Heart right ventricle (tissue), 16 donors: ENCODE measurements around the gene GARRE1. TPM values are rescaled to one million over a fixed set of nuclear protein-coding genes. Genes with fewer than 3 reads are reported as not detected.
"Not testable (repeated sequence)": the region's sequence is repeated elsewhere in the genome, so short reads cannot be mapped to it uniquely, and the experiment has no call there.

Experiments
- ATAC-seq, 8 donors: fragments of 200-7000 bp; cut with Tn5 transposase; one replicate each; pipeline ENCODE4 v1.9.1; 2020; ENCODE audit warnings: mild to moderate bottlenecking in 8 of 8, moderate library complexity in 8 of 8, moderate number of reproducible peaks in 1 of 8
- DNase-seq, 2 donors: peaks; one replicate each; pipeline ENCODE4 v3.0.0-alpha.2; 2020
- H3K27ac ChIP-seq, 10 donors: fragments of 200-600 bp; sonication (generic) in 2 of 10; one replicate each; pipeline versions ENCODE4 v1.5.0 to v1.8.0; 2020 to 2022; ENCODE audit warnings: mild to moderate bottlenecking in 3 of 10
- H3K27me3 ChIP-seq, 7 donors: fragments of 200-600 bp; one replicate each; pipeline ENCODE4 v1.8.0; 2021 to 2022; ENCODE audit warnings: mild to moderate bottlenecking in 2 of 7
- H3K36me3 ChIP-seq, 9 donors: fragments of 200-600 bp; sonication (generic) in 1 of 9; one replicate each; pipeline versions ENCODE4 v1.5.0 to v1.8.0; 2020 to 2022; ENCODE audit warnings: mild to moderate bottlenecking in 2 of 9
- H3K4me1 ChIP-seq, 9 donors: fragments of 200-600 bp; sonication (generic) in 1 of 9; one replicate each; pipeline versions ENCODE4 v1.5.0 to v1.8.0; 2020 to 2022; ENCODE audit warnings: mild to moderate bottlenecking in 4 of 9
- H3K4me3 ChIP-seq, 10 donors: fragments of 200-600 bp; sonication (generic) in 2 of 10; one replicate each; pipeline versions ENCODE4 v1.5.0 to v1.8.0; 2020 to 2022; ENCODE audit warnings: mild to moderate bottlenecking in 7 of 10, moderate library complexity in 2 of 10
- H3K9me3 ChIP-seq, 11 donors: fragments of 200-600 bp in 10 of 11; sonication (generic) in 2 of 11; one replicate each; pipeline versions ENCODE4 v1.5.0 to v1.8.0; 2013 to 2022; ENCODE audit warnings: mild to moderate bottlenecking in 2 of 11, control low read depth in 1 of 11, moderate library complexity in 1 of 11
- WGBS, 2 donors: extraction: QIAGEN DNeasy Blood & Tissue Kit; methylation state at CpG; one replicate each; pipeline ENCODE4 v1.1.7; 2013; ENCODE audit warnings: inconsistent platforms in 1 of 2; 5-methylcytosine and 5-hydroxymethylcytosine counted together
- intact Hi-C, 10 donors: fragments of 100-400 bp; cut with DNase I; formaldehyde crosslinking; loops; one replicate each; pipeline versions ENCODE4 v1.11.1 to v1.14.2; 2022
- polyA plus RNA-seq, 2 donors: library from polyadenylated mRNA; stranded (reverse); fragments of 200-250 nt; gene quantifications; one replicate each; pipeline ENCODE4 v1.2.3, GENCODE V29; 2013
- total RNA-seq, 10 donors: library from RNA; stranded (reverse); fragmentation: NEBNext Ultra II Directional in 3 of 10; extraction: Animal tissue kit (Norgen Biotek cat#: 25700) in 3 of 10; gene quantifications; one replicate each; pipeline versions ENCODE4 v1.2.1 to v1.2.4, GENCODE V29; 2021 to 2023
- TF ChIP-seq, protein P1 (sequence below), 9 donors: fragments of 200-600 bp; sonication (generic) in 2 of 9; IDR thresholded peaks; one replicate each; pipeline versions ENCODE4 v1.5.0 to v1.8.0; 2021 to 2022; ENCODE audit warnings: antibody characterized with exemption in 9 of 9, mild to moderate bottlenecking in 5 of 9, moderate library complexity in 1 of 9
- donor health status: Arrhythmogenic right ventricular cardiomyopathy.
- donor health status: ischemic (EF 13 %, LVEDD 7.1; RV severe dilation, severe dysfunction).
- donor health status: healthy with polysubstance abuse.
- donor health status: DM: no; HTN: yes; CAD: no.
- donor health status: DM: no; HTN: no; CAD: no.
- donor health status: ischemic (EF 25% LVEDD 6.9; RV normal size, moderate dysfunction).
- donor health status: ischemic (EF 25% LVEDD 5.7; RV mildly dilated, moderate dysfunction).
- donor health status: healthy.
- donor health status: DM: yes; HTN: yes; CAD: no.
- donor health status: Ischemic cardiomyopathy.
- donor health status: ischemic (EF 35%, LVEDD 5.7; RV mildly dilated, moderate dysfunction).
- donor health status: nonischemic (EF 11% LVEDD 7.7; RV severe dilation, severe dysfunction).
- donor health status: DM: yes; HTN: yes; CAD: no.
- donor health status: PGD.
- donor health status: ischemic (EF 29% LVEDD 5.4; RV normal size, mild dysfunction).
- donor health status: nonischemic (EF 23%, LVEDD 6.1; RV moderate dilation, normal function).

Gene GARRE1
- total and polyA plus RNA-seq, 12 donors = 7.1 to 28.9 (median 23.0) TPM

GRCh38 chr19:34244611-34245299 lies 9.6 kb upstream of the GARRE1 start:
- H3K4me1 ChIP-seq = peaks cover 0 to 18% (median 5%) of the 10 kb centered on the region in 9 donors
- no peak overlapping the region for H3K4me3 ChIP-seq
- no peaks in the 10 kb centered on the region for H3K27me3 ChIP-seq
- H3K9me3 ChIP-seq = no peaks in the 10 kb centered on the region
- 79 to 81% methylated on average over 13 of the region's 13 CpGs for WGBS, 2 donors
- intact Hi-C loops = loop anchor here in 1 of 10 donors (10.0 kb wide), 1 partner anchor 90 kb away; no protein-coding TSS in a partner anchor
- ATAC-seq (peak in 4 of 8 donors; percentile 42 to 58 (median 52)), DNase-seq (peak in 1 of 2 donors; percentile 31)
- TF ChIP-seq, protein P1, sequence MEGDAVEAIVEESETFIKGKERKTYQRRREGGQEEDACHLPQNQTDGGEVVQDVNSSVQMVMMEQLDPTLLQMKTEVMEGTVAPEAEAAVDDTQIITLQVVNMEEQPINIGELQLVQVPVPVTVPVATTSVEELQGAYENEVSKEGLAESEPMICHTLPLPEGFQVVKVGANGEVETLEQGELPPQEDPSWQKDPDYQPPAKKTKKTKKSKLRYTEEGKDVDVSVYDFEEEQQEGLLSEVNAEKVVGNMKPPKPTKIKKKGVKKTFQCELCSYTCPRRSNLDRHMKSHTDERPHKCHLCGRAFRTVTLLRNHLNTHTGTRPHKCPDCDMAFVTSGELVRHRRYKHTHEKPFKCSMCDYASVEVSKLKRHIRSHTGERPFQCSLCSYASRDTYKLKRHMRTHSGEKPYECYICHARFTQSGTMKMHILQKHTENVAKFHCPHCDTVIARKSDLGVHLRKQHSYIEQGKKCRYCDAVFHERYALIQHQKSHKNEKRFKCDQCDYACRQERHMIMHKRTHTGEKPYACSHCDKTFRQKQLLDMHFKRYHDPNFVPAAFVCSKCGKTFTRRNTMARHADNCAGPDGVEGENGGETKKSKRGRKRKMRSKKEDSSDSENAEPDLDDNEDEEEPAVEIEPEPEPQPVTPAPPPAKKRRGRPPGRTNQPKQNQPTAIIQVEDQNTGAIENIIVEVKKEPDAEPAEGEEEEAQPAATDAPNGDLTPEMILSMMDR (IDR thresholded peaks at IDR 0.05) = no peak
- no peak overlapping the region for H3K27ac ChIP-seq
- H3K36me3 ChIP-seq = no peaks in the 10 kb centered on the region

DNA sequence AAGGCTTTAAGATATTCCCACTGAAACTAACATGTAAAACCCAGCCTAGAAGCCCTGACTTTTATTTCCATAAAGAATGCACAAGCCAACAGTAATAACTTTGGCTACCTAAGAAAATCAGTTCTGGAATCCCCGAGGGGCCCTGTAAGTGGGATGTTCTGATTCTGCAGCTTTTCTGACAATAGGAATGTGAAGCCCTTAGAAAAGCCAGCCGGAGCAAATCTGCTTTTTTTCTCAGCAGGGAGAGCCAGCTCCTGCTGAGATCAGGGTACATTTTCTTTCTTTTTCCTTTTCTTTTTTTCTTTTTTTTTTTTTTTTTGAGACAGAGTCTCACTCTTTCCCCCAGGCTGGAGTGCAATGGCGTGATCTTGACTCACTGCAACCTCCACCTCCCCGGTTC lies 8.0 kb upstream of the GARRE1 start:
- H3K36me3 ChIP-seq = no peaks in the 10 kb centered on the region
- ATAC-seq = no peak
- no peaks in the 10 kb centered on the region for H3K9me3 ChIP-seq
- no peak overlapping the region for H3K27ac ChIP-seq
- no peaks in the 10 kb centered on the region for H3K27me3 ChIP-seq
- H3K4me1 ChIP-seq = peaks cover 0 to 18% (median 5%) of the 10 kb centered on the region in 9 donors
- no peak overlapping the region for H3K4me3 ChIP-seq
- WGBS, 2 donors = 77% methylated on average over 4 of the region's 4 CpGs
- no peak for DNase-seq
- TF ChIP-seq, protein P1 (IDR thresholded peaks at IDR 0.05) = no peak
- intact Hi-C loops = loop anchor here in 1 of 10 donors (10.0 kb wide), 1 partner anchor 88 kb away; no protein-coding TSS in a partner anchor

- intact Hi-C loops = loop anchor here in 1 of 10 donors (10.0 kb wide), 1 partner anchor 86 kb away; no protein-coding TSS in a partner anchor
Observed at GRCh38 chr19:34248941-34249340, 5.4 kb upstream of the GARRE1 start.

GRCh38 chr19:34253167-34253566 lies 1.2 kb upstream of the GARRE1 start:
- Histone ChIP-seq H3K27me3 (peaks cover 0 to 17% (median 0%) of the 10 kb centered on the region in 7 donors), H3K4me1 (peaks cover 0 to 34% (median 23%) of the 10 kb centered on the region in 9 donors)
- not testable (repeated sequence) for H3K9me3 ChIP-seq, DNase-seq, H3K27ac ChIP-seq, ATAC-seq, H3K36me3 ChIP-seq, H3K4me3 ChIP-seq
- intact Hi-C loops = loop anchor here in 2 of 10 donors (5.0 to 10.0 kb wide), 2 partner anchors 82 to 84 kb away; no protein-coding TSS in a partner anchor
- 95 to 96% methylated on average over 14 of the region's 14 CpGs for WGBS, 2 donors

More at GRCh38 chr19:34248941-34249340, 5.4 kb upstream of the GARRE1 start:
- WGBS, 2 donors = 81 to 91% methylated on average over 4 of the region's 4 CpGs
- no peak overlapping the region for H3K4me3 ChIP-seq
- H3K27ac ChIP-seq = no peak overlapping the region
- H3K27me3 ChIP-seq = no peaks in the 10 kb centered on the region
- DNase-seq (no peak), ATAC-seq (no peak)
- H3K4me1 ChIP-seq = peaks cover 0 to 18% (median 7%) of the 10 kb centered on the region in 9 donors
- H3K36me3 ChIP-seq = no peaks in the 10 kb centered on the region
- no peaks in the 10 kb centered on the region for H3K9me3 ChIP-seq
- TF ChIP-seq, protein P1 (IDR thresholded peaks at IDR 0.05) = no peak

DNA sequence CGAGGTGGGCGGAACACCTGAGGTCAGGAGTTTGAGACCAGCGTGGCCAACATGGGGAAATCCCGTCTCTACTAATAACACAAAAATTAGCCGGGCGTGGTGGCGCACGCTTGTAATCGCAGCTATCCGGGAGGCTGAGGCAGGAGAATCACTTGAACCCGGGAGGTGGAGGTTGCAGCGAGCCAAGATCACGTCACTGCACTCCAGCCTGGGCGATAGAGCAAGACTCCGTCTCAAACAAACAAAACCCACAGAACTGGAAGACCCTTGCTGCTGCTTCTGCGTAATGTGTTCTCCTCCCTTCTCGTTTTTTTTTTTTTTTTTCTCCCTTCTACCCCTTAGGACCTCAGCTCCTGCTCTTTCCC lies 691 bp upstream of the GARRE1 start:
- 68 to 72% methylated on average over 17 of the region's 17 CpGs for WGBS, 2 donors
- H3K9me3 ChIP-seq = not testable (repeated sequence)
- intact Hi-C loops = loop anchor here in 2 of 10 donors (5.0 to 10.0 kb wide), 2 partner anchors 81 to 84 kb away; no protein-coding TSS in a partner anchor

More for the DNA sequence above, 691 bp upstream of the GARRE1 start:
- peak overlapping the region; percentile 78 to 100 (median 96) for H3K4me3 ChIP-seq
- H3K36me3 ChIP-seq, DNase-seq, ATAC-seq: not testable (repeated sequence)
- peaks cover 0 to 34% (median 23%) of the 10 kb centered on the region in 9 donors for H3K4me1 ChIP-seq
- peaks cover 0 to 17% (median 0%) of the 10 kb centered on the region in 7 donors for H3K27me3 ChIP-seq
- peak overlapping the region in 9 of 10 donors; percentile 92 to 100 (median 97) for H3K27ac ChIP-seq
